HG03095 (cell line): ENCODE results near the gene PLEKHM3.

ENCODE experiments used
- ATAC-seq: cut with Tn5 transposase; IDR thresholded peaks from one replicate; pipeline ENCODE4 v1.9.1; 2021; ENCODE audit warnings: moderate library complexity; ENCODE audit not compliant: unreplicated experiment

PLEKHM3 gene

GRCh38 chr2:208025037-208025813 is at the start of gene PLEKHM3:
Gene PLEKHM3 (minus strand): TSS chr2:208025527. CDS start chr2:208001639, 23,888 bp downstream.
- peak; percentile 92 for ATAC-seq

GRCh38 chr2:208074610-208075356 is 49.5 kb upstream of the PLEKHM3 start:
- ATAC-seq = no peak

GRCh38 chr2:208072250-208072892 is 47.0 kb upstream of the PLEKHM3 start:
- peak; percentile 75 for ATAC-seq

- no peak for ATAC-seq
Observed at GRCh38 chr2:208069186-208069585, 43.9 kb upstream of the PLEKHM3 start.

GRCh38 chr2:208066016-208066415 is 40.7 kb upstream of the PLEKHM3 start:
- no peak for ATAC-seq

GRCh38 chr2:208065476-208065875 is 40.1 kb upstream of the PLEKHM3 start:
- no peak for ATAC-seq

GRCh38 chr2:208064220-208064961 is 39.1 kb upstream of the PLEKHM3 start:
- peak; percentile 98 for ATAC-seq

- no peak for ATAC-seq
Observed at GRCh38 chr2:208062961-208063360, 37.6 kb upstream of the PLEKHM3 start.

- ATAC-seq = no peak
Observed at GRCh38 chr2:208062113-208062512, 36.8 kb upstream of the PLEKHM3 start.

GRCh38 chr2:208057108-208057507 is 31.8 kb upstream of the PLEKHM3 start:
- ATAC-seq = no peak

- no peak for ATAC-seq
Observed at GRCh38 chr2:208049441-208049840, 24.1 kb upstream of the PLEKHM3 start.

GRCh38 chr2:208049006-208049405 is 23.7 kb upstream of the PLEKHM3 start:
- ATAC-seq = no peak

GRCh38 chr2:208047840-208048239 is 22.5 kb upstream of the PLEKHM3 start:
- no peak for ATAC-seq

- no peak for ATAC-seq
Observed at GRCh38 chr2:208046686-208047085, 21.4 kb upstream of the PLEKHM3 start.

- ATAC-seq = no peak
Observed at GRCh38 chr2:208042450-208042849, 17.1 kb upstream of the PLEKHM3 start.

GRCh38 chr2:208042041-208042440 is 16.7 kb upstream of the PLEKHM3 start:
- ATAC-seq = no peak

- ATAC-seq = peak; percentile 75
Observed at GRCh38 chr2:208040199-208041171, 15.2 kb upstream of the PLEKHM3 start.

- no peak for ATAC-seq
Observed at GRCh38 chr2:208039376-208040110, 14.2 kb upstream of the PLEKHM3 start.
